PC-9 (cell line): ENCODE results near the gene DMWD. TPM values are rescaled to one million over a fixed set of nuclear protein-coding genes. Genes with fewer than 3 reads are reported as not detected.

Experiments
- BruUV-seq: library from RNA; stranded (reverse); fragments of 400-500 nt; replicated peaks from 2 replicates; lab custom pipeline; 2021; lab: Mats Ljungman, UMichigan
- CTCF ChIA-PET: fragments of 300-600 bp; sonication (Branson Sonifier 250); formaldehyde crosslinking; loops from one replicate; lab custom pipeline; 2022; ENCODE audit warnings: antibody characterized with exemption; lab: Charles Lee
- POLR2A ChIA-PET: fragments of 300-600 bp; sonication (Branson Sonifier 250); formaldehyde crosslinking; loops from one replicate; lab custom pipeline; 2022; ENCODE audit warnings: antibody characterized with exemption; ENCODE audit not compliant: unreplicated experiment; lab: Charles Lee
- DNase-seq, 2 experiments: peaks; one replicate each; pipeline versions ENCODE4 v3.0.0 to v3.0.0-alpha.2; 2015 to 2022; ENCODE audit warnings: mixed read lengths in 1 of 2
- H2AFZ ChIP-seq: fragments of 200-600 bp; sonication (generic); 2 replicates; pipeline ENCODE4 v1.8.1; 2017; ENCODE audit warnings: antibody characterized with exemption
- H3F3A ChIP-seq: fragments of 200-600 bp; sonication (generic); 2 replicates; pipeline ENCODE4 v1.8.1; 2017; ENCODE audit warnings: antibody characterized with exemption, mild to moderate bottlenecking, low read depth; ENCODE audit not compliant: insufficient read depth
- H3K27ac ChIP-seq: fragments of 200-600 bp; sonication (generic); 2 replicates; pipeline ENCODE4 v1.6.1; 2016; ENCODE audit warnings: mixed run types
- H3K27me3 ChIP-seq: fragments of 200-600 bp; sonication (generic); 2 replicates; pipeline ENCODE4 v1.6.1; 2016; ENCODE audit warnings: low read depth, mixed run types; ENCODE audit not compliant: insufficient read depth
- H3K36me3 ChIP-seq: fragments of 200-600 bp; sonication (generic); 2 replicates; pipeline ENCODE4 v1.6.1; 2016; ENCODE audit warnings: low read depth, mixed run types
- H3K4me1 ChIP-seq: fragments of 200-600 bp; sonication (generic); replicated peaks from 2 replicates; pipeline ENCODE4 v1.6.1; 2016; ENCODE audit warnings: mixed run types; ENCODE audit not compliant: insufficient read depth
- H3K4me2 ChIP-seq: fragments of 200-600 bp; sonication (generic); 2 replicates; pipeline ENCODE4 v1.6.1; 2017; ENCODE audit warnings: mixed run types
- H3K4me3 ChIP-seq: fragments of 200-600 bp; sonication (generic); 2 replicates; pipeline ENCODE4 v1.6.1; 2016; ENCODE audit warnings: mixed run types
- H3K79me2 ChIP-seq: fragments of 200-600 bp; sonication (generic); 2 replicates; pipeline ENCODE4 v1.6.1; 2017; ENCODE audit warnings: low read depth, mixed run types
- H3K9me2 ChIP-seq: fragments of 200-600 bp; sonication (generic); 2 replicates; pipeline ENCODE4 v1.8.1; 2017; ENCODE audit warnings: mild to moderate bottlenecking; ENCODE audit not compliant: insufficient read depth
- H3K9me3 ChIP-seq: fragments of 200-600 bp; sonication (generic); 2 replicates; pipeline ENCODE4 v1.8.1; 2016; ENCODE audit warnings: low read depth; ENCODE audit not compliant: insufficient read depth
- H4K20me1 ChIP-seq: fragments of 200-600 bp; sonication (generic); 2 replicates; pipeline ENCODE4 v1.8.1; 2017; ENCODE audit not compliant: insufficient read depth
- CTCF ChIP-seq: fragments of 200-600 bp; sonication (generic); conservative IDR thresholded peaks from 2 replicates; pipeline ENCODE4 v1.6.1; 2017; ENCODE audit warnings: mixed run types, antibody characterized with exemption, mild to moderate bottlenecking, moderate library complexity
- EZH2 ChIP-seq: fragments of 200-600 bp; sonication (generic); IDR thresholded peaks from 2 replicates; pipeline ENCODE4 v1.8.0; 2017; ENCODE audit warnings: antibody characterized with exemption, low read depth
- intact Hi-C: fragments of 100-400 bp; cut with micrococcal nuclease; formaldehyde crosslinking; loops from one replicate; pipeline ENCODE4 v1.10.0; 2022; ENCODE audit not compliant: unreplicated experiment
- total RNA-seq: library from RNA; stranded (reverse); gene quantifications from 2 replicates; pipeline ENCODE4 v1.2.3, GENCODE V29; 2021

Gene DMWD
- total RNA-seq, 1 experiment from 2014 or later, result 66.7 TPM

GRCh38 chr19:45762870-45763631 lies 29.6 kb downstream of the DMWD start:
- peaks cover 16% of the 10 kb centered on the region; the same call in 1 of the 2 replicates for H3F3A ChIP-seq
- DNase-seq, result no peak
- no peaks in the 10 kb centered on the region for H3K27me3 ChIP-seq
- H2AFZ ChIP-seq, result no peak overlapping the region
- no peak for TF ChIP-seq EZH2
- TF ChIP-seq CTCF, result no peak
- no peaks in the 10 kb centered on the region for H3K79me2 ChIP-seq
- POLR2A ChIA-PET, result interaction anchor here (0.7 kb wide), 1 partner anchor 185 kb away, joined by 3 read pairs; no protein-coding TSS in a partner anchor
- CTCF ChIA-PET, result interaction anchor here (0.6 kb wide), 2 partner anchors 13 to 26 kb away, joined by 4 to 10 read pairs; no protein-coding TSS in a partner anchor
- no TSS peak for BruUV-seq
- peaks cover 12% of the 10 kb centered on the region for H3K4me1 ChIP-seq
- H4K20me1 ChIP-seq, result no peaks in the 10 kb centered on the region
- no peak overlapping the region for H3K27ac ChIP-seq
- no peaks in the 10 kb centered on the region for H3K36me3 ChIP-seq
- H3K9me3 ChIP-seq, result no peaks in the 10 kb centered on the region
- intact Hi-C loops, result no loop called here
- no peak overlapping the region for H3K4me2 ChIP-seq
- H3K4me3 ChIP-seq, result no peak overlapping the region
- no peaks in the 10 kb centered on the region for H3K9me2 ChIP-seq

GRCh38 chr19:45761714-45762113 lies 30.9 kb downstream of the DMWD start:
- intact Hi-C loops, result no loop called here
- Histone ChIP-seq H3K4me1 (peaks cover 13% of the 10 kb centered on the region), H2AFZ (no peak overlapping the region), H3K9me3 (no peaks in the 10 kb centered on the region), H3K4me2 (no peak overlapping the region), H3K4me3 (no peak overlapping the region), H3K27ac (no peak overlapping the region), H3K9me2 (no peaks in the 10 kb centered on the region), H3F3A (peaks cover 10% of the 10 kb centered on the region; the same call in 1 of the 2 replicates), H4K20me1 (no peaks in the 10 kb centered on the region), H3K79me2 (no peaks in the 10 kb centered on the region), H3K27me3 (no peaks in the 10 kb centered on the region), H3K36me3 (no peaks in the 10 kb centered on the region)
- ChIA-PET POLR2A (no interaction called here), CTCF (no interaction called here)
- DNase-seq, result no peak
- no TSS peak for BruUV-seq
- TF ChIP-seq EZH2 (no peak), CTCF (no peak)

- intact Hi-C loops, result no loop called here
- ChIA-PET POLR2A (interaction anchor here (0.6 kb wide), 1 partner anchor 129 kb away, joined by 3 read pairs; no protein-coding TSS in a partner anchor), CTCF (no interaction called here)
- H3K27me3 ChIP-seq, result no peaks in the 10 kb centered on the region
- peaks cover 8% of the 10 kb centered on the region for H3K4me1 ChIP-seq
- H3K36me3 ChIP-seq, result no peaks in the 10 kb centered on the region
- DNase-seq, result no peak
- TF ChIP-seq EZH2 (no peak), CTCF (no peak)
- H3K79me2 ChIP-seq, result no peaks in the 10 kb centered on the region
- no peaks in the 10 kb centered on the region for H3K9me2 ChIP-seq
- no peak overlapping the region for H3K4me3 ChIP-seq
- BruUV-seq, result no TSS peak
- H4K20me1 ChIP-seq, result no peaks in the 10 kb centered on the region
- no peak overlapping the region for H2AFZ ChIP-seq
- H3K27ac ChIP-seq, result no peak overlapping the region
- no peaks in the 10 kb centered on the region for H3K9me3 ChIP-seq
- H3K4me2 ChIP-seq, result no peak overlapping the region
- peaks cover 3% of the 10 kb centered on the region; the same call in 1 of the 2 replicates for H3F3A ChIP-seq
Observed at GRCh38 chr19:45758921-45759320, 33.7 kb downstream of the DMWD start.
